ENCODE measurements around the gene CAPN7.
"Not testable (repeated sequence)": the region's sequence is repeated elsewhere in the genome, so short reads cannot be mapped to it uniquely, and the experiment has no call there.

CAPN7 gene

GRCh38 chr3:15183011-15183410 lies 23.0 kb upstream of the CAPN7 start:
- H3K4ac ChIP-seq (ENCODE audit: low read depth in 1 of 2, low read length in 2 of 2) = no peak overlapping the region
- H3K27ac ChIP-seq (ENCODE audit: low read length, poor library complexity, severe bottlenecking) = no peak overlapping the region
- H3K23ac ChIP-seq (ENCODE audit: low read length in 2 of 2) = no peak overlapping the region
- no peak overlapping the region for H2BK5ac ChIP-seq (ENCODE audit: low read depth, low read length, poor library complexity, severe bottlenecking)
- no peak overlapping the region for H4K91ac ChIP-seq (ENCODE audit: low read length)
- H3K4me3 ChIP-seq (ENCODE audit: insufficient read depth in 1 of 2, low read depth in 1 of 2, low read length in 2 of 2) = no peak overlapping the region
- H3K79me1 ChIP-seq (replicated peaks; ENCODE audit: low read length, poor library complexity, severe bottlenecking) = no peaks in the 10 kb centered on the region
- no peaks in the 10 kb centered on the region for H3K36me3 ChIP-seq (ENCODE audit: control insufficient read depth in 1 of 2, insufficient read depth in 2 of 2, low read depth in 1 of 2, low read length in 2 of 2)
- H3K4me1 ChIP-seq (ENCODE audit: control insufficient read depth, insufficient read depth, low read depth, low read length) = no peaks in the 10 kb centered on the region
- H2AK5ac ChIP-seq (ENCODE audit: low read length, severe bottlenecking) = no peak overlapping the region
- no peak overlapping the region for H2AFZ ChIP-seq (ENCODE audit: low read depth, low read length)
- H3K18ac ChIP-seq (ENCODE audit: low read depth in 1 of 2, low read length in 2 of 2) = no peak overlapping the region
- no peak overlapping the region for H2BK120ac ChIP-seq (ENCODE audit: low read depth, low read length)
- H3K4me2 ChIP-seq (ENCODE audit: low read length, poor library complexity, severe bottlenecking) = no peak overlapping the region
- WGBS = 33% methylated on average over 1 of the region's 2 CpGs
- H4K8ac ChIP-seq (ENCODE audit: low read length) = no peak overlapping the region
- no peaks in the 10 kb centered on the region for H3K9me3 ChIP-seq (ENCODE audit: control insufficient read depth, low read length)
- DNase-seq = peak; percentile 13
- H3K14ac ChIP-seq (ENCODE audit: low read length in 2 of 2) = no peak overlapping the region
- peaks cover 14 to 21% of the 10 kb centered on the region in 2 experiments for H3K27me3 ChIP-seq (ENCODE audit: control insufficient read depth in 1 of 2, insufficient read depth in 1 of 2, low read length in 2 of 2)
- no peak overlapping the region for H3K9ac ChIP-seq (ENCODE audit: low read length)
- H2BK12ac ChIP-seq (ENCODE audit: low read length in 2 of 2) = no peak overlapping the region
- no peak overlapping the region for H2BK15ac ChIP-seq (ENCODE audit: low read depth, poor library complexity, severe bottlenecking)

- Histone ChIP-seq H3K4me1 (ENCODE audit: control insufficient read depth, insufficient read depth, low read depth, low read length) (no peaks in the 10 kb centered on the region), H4K8ac (ENCODE audit: low read length) (no peak overlapping the region), H3K4ac (ENCODE audit: low read depth in 1 of 2, low read length in 2 of 2) (no peak overlapping the region), H3K9me3 (ENCODE audit: control insufficient read depth, low read length) (no peaks in the 10 kb centered on the region), H3K9ac (ENCODE audit: low read length) (no peak overlapping the region), H3K79me1 (replicated peaks; ENCODE audit: low read length, poor library complexity, severe bottlenecking) (no peaks in the 10 kb centered on the region), H2BK120ac (ENCODE audit: low read depth, low read length) (no peak overlapping the region), H2AK5ac (ENCODE audit: low read length, severe bottlenecking) (no peak overlapping the region), H3K27ac (ENCODE audit: low read length, poor library complexity, severe bottlenecking) (no peak overlapping the region), H3K36me3 (ENCODE audit: control insufficient read depth in 1 of 2, insufficient read depth in 2 of 2, low read depth in 1 of 2, low read length in 2 of 2) (no peaks in the 10 kb centered on the region), H3K18ac (ENCODE audit: low read depth in 1 of 2, low read length in 2 of 2) (no peak overlapping the region), H3K14ac (ENCODE audit: low read length in 2 of 2) (no peak overlapping the region), H3K27me3 (ENCODE audit: control insufficient read depth in 1 of 2, insufficient read depth in 1 of 2, low read length in 2 of 2) (peaks cover 0 to 3% of the 10 kb centered on the region in 2 experiments), H2AFZ (ENCODE audit: low read depth, low read length) (no peak overlapping the region), H3K4me2 (ENCODE audit: low read length, poor library complexity, severe bottlenecking) (no peak overlapping the region), H2BK15ac (ENCODE audit: low read depth, poor library complexity, severe bottlenecking) (no peak overlapping the region), H2BK5ac (ENCODE audit: low read depth, low read length, poor library complexity, severe bottlenecking) (no peak overlapping the region), H4K91ac (ENCODE audit: low read length) (no peak overlapping the region), H2BK12ac (ENCODE audit: low read length in 2 of 2) (no peak overlapping the region), H3K4me3 (ENCODE audit: insufficient read depth in 1 of 2, low read depth in 1 of 2, low read length in 2 of 2) (no peak overlapping the region), H3K23ac (ENCODE audit: low read length in 2 of 2) (no peak overlapping the region)
- no peak for DNase-seq
- 67% methylated on average over 1 of the region's 2 CpGs for WGBS
Measured at GRCh38 chr3:15185404-15185803, 20.6 kb upstream of the CAPN7 start.

GRCh38 chr3:15186101-15186476 lies 20.0 kb upstream of the CAPN7 start:
- Histone ChIP-seq H4K91ac (ENCODE audit: low read length) (no peak overlapping the region), H3K23ac (ENCODE audit: low read length in 2 of 2) (no peak overlapping the region), H3K18ac (ENCODE audit: low read depth in 1 of 2, low read length in 2 of 2) (no peak overlapping the region), H3K9ac (ENCODE audit: low read length) (no peak overlapping the region), H2BK15ac (ENCODE audit: low read depth, poor library complexity, severe bottlenecking) (no peak overlapping the region), H3K4me1 (ENCODE audit: control insufficient read depth, insufficient read depth, low read depth, low read length) (no peaks in the 10 kb centered on the region), H2BK5ac (ENCODE audit: low read depth, low read length, poor library complexity, severe bottlenecking) (no peak overlapping the region), H2AK5ac (ENCODE audit: low read length, severe bottlenecking) (no peak overlapping the region), H3K27me3 (ENCODE audit: control insufficient read depth in 1 of 2, insufficient read depth in 1 of 2, low read length in 2 of 2) (peaks cover 0 to 1% of the 10 kb centered on the region in 2 experiments), H3K36me3 (ENCODE audit: control insufficient read depth in 1 of 2, insufficient read depth in 2 of 2, low read depth in 1 of 2, low read length in 2 of 2) (no peaks in the 10 kb centered on the region), H3K9me3 (ENCODE audit: control insufficient read depth, low read length) (no peaks in the 10 kb centered on the region), H3K79me1 (replicated peaks; ENCODE audit: low read length, poor library complexity, severe bottlenecking) (no peaks in the 10 kb centered on the region), H2AFZ (ENCODE audit: low read depth, low read length) (no peak overlapping the region), H2BK12ac (ENCODE audit: low read length in 2 of 2) (no peak overlapping the region), H3K27ac (ENCODE audit: low read length, poor library complexity, severe bottlenecking) (no peak overlapping the region), H4K8ac (ENCODE audit: low read length) (no peak overlapping the region), H3K4me2 (ENCODE audit: low read length, poor library complexity, severe bottlenecking) (no peak overlapping the region), H3K4me3 (ENCODE audit: insufficient read depth in 1 of 2, low read depth in 1 of 2, low read length in 2 of 2) (no peak overlapping the region), H3K4ac (ENCODE audit: low read depth in 1 of 2, low read length in 2 of 2) (no peak overlapping the region), H2BK120ac (ENCODE audit: low read depth, low read length) (no peak overlapping the region), H3K14ac (ENCODE audit: low read length in 2 of 2) (no peak overlapping the region)
- no peak for DNase-seq
- 69% methylated on average over 1 of the region's 1 CpG for WGBS

- not testable (repeated sequence) for H3K36me3 ChIP-seq (ENCODE audit: control insufficient read depth in 1 of 2, insufficient read depth in 2 of 2, low read depth in 1 of 2, low read length in 2 of 2); H3K9me3 ChIP-seq (ENCODE audit: control insufficient read depth, low read length); H2AK5ac ChIP-seq (ENCODE audit: low read length, severe bottlenecking); H4K91ac ChIP-seq (ENCODE audit: low read length); H3K23ac ChIP-seq (ENCODE audit: low read length in 2 of 2); H3K79me1 ChIP-seq (replicated peaks; ENCODE audit: low read length, poor library complexity, severe bottlenecking); H3K4me3 ChIP-seq (ENCODE audit: insufficient read depth in 1 of 2, low read depth in 1 of 2, low read length in 2 of 2); H2BK5ac ChIP-seq (ENCODE audit: low read depth, low read length, poor library complexity, severe bottlenecking); H3K18ac ChIP-seq (ENCODE audit: low read depth in 1 of 2, low read length in 2 of 2); H3K27ac ChIP-seq (ENCODE audit: low read length, poor library complexity, severe bottlenecking); H2BK15ac ChIP-seq (ENCODE audit: low read depth, poor library complexity, severe bottlenecking); H3K4me2 ChIP-seq (ENCODE audit: low read length, poor library complexity, severe bottlenecking); H3K4ac ChIP-seq (ENCODE audit: low read depth in 1 of 2, low read length in 2 of 2); H3K14ac ChIP-seq (ENCODE audit: low read length in 2 of 2); H3K9ac ChIP-seq (ENCODE audit: low read length); H3K4me1 ChIP-seq (ENCODE audit: control insufficient read depth, insufficient read depth, low read depth, low read length); H2AFZ ChIP-seq (ENCODE audit: low read depth, low read length); DNase-seq; H2BK120ac ChIP-seq (ENCODE audit: low read depth, low read length); H4K8ac ChIP-seq (ENCODE audit: low read length); H3K27me3 ChIP-seq (ENCODE audit: control insufficient read depth in 1 of 2, insufficient read depth in 1 of 2, low read length in 2 of 2); H2BK12ac ChIP-seq (ENCODE audit: low read length in 2 of 2)
- 97% methylated on average over 10 of the region's 33 CpGs for WGBS
Measured at GRCh38 chr3:15186477-15187164, 19.4 kb upstream of the CAPN7 start.
